HG03159 (cell line): ENCODE data around the gene FBXO24.
"Not testable (repeated sequence)": the region's sequence is repeated elsewhere in the genome, so short reads cannot be mapped to it uniquely, and the experiment has no call there.

Experiments
- ATAC-seq: cut with Tn5 transposase; IDR thresholded peaks from one replicate; pipeline ENCODE4 v1.9.1; 2021; ENCODE audit warnings: mild to moderate bottlenecking, moderate library complexity; ENCODE audit not compliant: unreplicated experiment

FBXO24 gene

DNA sequence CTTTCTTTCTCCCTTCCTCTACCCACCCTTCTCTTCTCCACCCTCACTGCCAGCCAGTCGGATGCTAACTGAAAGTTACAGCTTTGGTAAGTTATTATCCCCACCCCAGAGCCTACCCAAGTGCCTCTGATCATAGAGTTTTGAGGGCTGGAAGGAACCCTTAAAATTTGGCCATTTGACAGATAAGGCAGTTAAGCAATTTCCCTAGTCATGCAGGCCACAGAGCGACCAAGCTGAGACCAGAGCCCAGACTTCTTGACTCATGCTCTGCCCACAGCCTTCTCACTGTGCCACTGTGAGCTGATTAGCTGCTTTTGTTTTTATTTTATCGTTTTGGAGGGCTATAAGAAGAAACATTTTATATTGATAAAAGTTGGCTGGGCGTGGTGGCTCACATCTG lies 29.6 kb upstream of the FBXO24 start:
- ATAC-seq = no peak

DNA sequence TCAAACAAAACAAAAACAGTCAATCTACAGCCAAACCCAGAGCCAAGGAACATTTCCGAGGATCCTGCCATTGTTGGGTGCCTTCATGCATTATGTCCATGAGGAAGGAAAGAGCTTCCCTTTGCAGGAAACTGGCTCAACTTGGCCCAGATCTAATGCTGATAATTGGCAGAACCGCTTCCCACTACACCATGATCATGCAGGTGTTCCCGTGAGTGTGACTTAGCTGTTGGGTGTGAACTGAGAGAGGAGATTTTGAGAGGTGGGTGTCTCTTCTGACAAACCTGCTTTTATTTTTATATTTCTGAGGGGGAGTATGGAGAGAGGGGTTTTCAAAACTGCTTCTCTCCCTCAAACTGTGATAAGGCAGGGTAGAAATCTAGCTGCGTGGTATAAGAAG lies 27.0 kb upstream of the FBXO24 start:
- ATAC-seq = no peak

DNA sequence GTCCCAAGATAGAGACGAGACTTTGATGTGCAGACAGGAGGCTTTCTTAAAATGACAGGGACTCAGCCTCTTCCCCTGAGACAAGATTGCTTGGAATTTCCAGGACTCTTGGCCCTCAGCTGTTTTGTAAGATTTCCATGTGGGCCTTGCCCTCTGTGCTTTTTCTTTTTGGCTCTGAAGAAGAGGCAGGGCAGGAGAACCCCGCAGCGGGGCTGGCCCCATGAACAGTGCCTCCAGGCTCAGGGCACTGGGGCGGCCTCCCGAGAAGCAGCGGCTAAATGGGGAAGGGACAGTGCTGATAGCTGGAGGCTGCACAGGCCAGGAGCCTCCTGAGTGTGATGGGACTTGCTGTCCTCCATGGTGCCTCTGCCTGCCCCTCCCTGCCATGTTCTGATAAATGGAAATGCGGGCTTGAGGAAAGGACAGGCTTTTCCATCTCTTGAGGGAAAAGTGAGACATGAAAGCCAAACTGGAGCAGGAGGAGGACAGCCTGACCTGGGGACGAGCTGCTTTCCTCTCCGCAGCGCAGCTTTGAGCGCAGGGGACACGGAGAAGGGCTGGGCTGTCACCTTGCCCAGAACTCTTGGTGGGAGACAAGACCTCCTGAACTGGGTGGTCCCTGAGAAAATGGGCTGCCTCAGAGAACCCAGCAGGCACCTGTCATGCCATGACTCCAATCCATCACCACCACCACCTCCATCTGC lies 24.5 kb upstream of the FBXO24 start:
- no peak for ATAC-seq

DNA sequence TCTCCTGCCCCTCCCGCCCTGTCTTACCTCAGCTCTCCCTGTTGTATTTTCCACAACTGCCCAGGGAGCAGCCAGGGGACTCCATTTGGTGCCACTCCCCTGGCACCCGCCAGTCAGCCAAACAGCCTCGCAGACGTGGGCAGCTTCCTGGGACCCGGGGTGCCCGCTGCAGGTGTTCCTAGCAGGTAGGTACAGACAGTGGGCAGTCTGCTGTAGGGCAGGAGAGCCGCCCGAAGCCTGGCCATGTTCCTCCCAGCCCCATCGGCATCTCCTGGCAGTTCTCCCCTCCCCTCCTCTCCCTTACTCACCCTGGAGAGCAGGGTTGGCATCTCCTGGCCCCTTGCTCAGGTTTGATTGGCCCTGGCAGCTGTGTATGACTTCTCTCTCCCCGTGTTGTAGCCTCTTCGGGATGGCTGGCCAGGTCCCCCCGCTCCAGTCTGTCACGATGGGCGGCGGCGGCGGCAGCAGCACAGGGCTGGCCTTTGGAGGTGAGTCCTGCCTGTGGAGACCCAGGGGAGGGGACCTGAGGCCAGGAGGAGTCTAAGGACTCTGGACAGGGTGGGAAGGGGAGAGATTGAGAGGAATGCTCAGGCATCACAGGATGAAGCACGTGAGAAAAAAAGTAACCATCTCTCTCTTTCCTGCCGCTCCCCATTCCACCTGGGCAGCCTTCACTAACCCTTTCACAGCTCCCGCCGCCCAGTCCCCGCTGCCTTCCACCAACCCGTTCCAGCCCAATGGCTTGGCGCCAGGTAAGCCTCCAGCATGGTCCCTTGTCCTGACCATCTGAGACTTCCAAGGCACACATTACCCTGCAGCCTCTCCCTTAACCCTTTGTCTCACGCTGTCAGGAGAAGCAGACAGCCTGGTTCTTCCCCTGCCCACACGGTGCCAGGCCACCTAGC lies 23.7 kb upstream of the FBXO24 start:
- no peak for ATAC-seq

DNA sequence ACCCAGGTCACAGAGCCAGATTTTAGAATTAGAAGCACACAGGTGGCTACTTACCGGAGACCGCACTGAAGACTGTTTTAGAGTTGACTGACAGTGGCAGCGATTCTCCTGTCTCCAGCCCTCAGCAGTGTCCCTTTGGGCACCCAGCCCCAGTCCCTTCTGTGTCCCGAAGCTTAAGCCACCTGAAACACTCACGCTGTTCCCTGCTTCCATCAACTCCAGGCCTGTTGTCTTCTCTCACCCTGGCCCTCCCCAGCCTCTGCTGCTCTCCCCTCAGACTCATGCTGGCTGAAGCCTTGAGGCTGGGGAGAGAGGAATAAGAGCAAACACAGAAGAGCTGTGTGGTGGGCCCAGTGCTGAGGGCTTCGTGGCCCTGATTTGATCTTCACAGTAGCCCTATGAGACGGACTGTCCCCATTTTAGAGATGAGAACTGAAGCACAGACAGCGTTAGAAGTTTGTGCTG lies 23.0 kb upstream of the FBXO24 start:
- no peak for ATAC-seq

DNA sequence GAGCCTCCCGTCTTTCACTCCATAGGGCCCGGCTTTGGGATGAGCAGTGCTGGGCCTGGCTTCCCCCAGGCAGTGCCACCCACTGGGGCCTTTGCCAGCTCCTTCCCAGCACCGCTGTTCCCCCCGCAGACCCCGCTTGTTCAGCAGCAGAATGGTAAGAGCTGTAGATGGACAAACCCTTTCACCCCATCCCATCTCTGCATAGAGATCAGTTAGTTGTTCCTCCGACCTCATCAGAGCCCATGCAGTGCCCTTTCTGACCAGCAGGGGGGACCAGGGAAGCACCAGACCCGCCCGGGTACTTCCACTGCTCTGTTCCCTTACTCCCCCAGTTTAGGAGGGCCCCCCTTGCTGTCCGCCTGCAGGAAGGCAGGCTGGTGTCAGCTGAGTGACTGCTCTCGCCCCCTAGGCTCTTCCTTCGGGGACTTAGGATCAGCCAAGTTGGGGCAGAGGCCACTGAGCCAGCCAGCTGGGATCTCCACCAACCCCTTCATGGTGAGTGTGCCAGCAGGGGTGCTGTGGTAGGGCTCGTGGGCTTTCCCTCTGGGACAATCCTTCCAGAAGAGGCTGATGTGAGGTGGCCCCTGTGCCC lies 22.2 kb upstream of the FBXO24 start:
- no peak for ATAC-seq

DNA sequence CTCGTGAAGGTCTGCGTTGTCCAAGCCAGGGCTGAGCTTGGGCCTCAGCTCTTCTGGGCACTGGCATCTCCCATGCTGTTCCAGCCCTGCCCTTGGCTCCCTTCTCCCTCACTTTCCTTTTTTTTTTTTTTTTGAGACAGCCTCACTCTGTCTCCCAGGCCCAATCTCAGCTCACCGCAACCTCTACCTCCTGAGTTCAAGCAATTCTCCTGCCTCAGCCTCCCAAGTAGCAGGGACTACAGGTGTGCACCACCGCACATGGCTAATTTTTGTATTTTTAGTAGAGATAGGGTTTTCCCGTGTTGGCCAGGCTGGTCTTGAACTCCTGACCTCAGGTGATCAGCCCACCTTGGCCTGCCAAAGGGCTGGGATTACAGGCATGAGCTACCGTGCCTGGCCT lies 21.7 kb upstream of the FBXO24 start:
- not testable (repeated sequence) for ATAC-seq

DNA sequence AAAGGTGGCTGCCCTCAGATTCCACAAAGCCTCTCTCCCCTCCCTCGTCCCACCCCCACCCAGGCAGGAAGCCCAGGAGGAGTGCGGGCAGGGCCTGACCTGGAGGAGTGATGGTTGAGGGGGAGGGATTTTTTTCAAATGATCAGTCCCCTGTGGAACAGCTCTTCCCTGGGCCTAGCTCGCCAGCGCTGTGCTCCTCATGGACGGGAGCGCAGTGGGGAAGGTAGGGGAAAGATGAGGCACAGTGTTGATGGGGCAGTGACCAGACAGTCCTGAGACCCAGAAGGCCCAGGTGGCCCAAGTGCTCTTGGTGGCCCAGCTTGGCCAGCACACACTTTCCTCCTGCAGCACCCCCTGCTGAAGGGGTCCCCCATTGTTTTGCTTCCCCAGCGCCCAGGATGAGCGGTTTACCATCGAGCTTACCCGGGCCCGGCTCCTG lies 21.0 kb upstream of the FBXO24 start:
- no peak for ATAC-seq

DNA sequence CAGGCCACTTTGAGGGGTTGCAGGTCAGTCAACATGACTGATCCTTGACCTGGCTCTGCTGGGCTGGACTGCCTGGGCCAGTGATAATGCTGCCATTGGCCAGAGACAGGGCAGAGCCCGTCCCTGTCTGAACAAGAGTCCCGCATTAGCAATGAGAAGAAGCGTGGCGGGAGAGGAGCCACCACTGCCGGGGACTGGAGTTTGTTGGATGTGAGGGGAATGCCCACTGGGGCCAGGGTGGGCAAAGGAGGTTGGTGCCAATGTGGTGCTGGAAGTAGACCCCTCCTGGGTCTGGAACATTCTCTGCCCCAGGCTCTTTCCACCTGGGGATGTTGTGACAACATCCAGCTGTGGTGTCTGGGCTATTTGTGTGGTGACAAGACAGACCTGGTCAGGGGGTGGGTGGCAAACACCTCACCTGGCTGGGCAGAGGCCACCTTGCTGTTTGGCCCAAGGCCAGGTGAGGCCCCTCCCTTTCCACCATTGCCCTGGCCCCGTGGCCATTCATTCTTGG lies 20.1 kb upstream of the FBXO24 start:
- ATAC-seq = no peak

DNA sequence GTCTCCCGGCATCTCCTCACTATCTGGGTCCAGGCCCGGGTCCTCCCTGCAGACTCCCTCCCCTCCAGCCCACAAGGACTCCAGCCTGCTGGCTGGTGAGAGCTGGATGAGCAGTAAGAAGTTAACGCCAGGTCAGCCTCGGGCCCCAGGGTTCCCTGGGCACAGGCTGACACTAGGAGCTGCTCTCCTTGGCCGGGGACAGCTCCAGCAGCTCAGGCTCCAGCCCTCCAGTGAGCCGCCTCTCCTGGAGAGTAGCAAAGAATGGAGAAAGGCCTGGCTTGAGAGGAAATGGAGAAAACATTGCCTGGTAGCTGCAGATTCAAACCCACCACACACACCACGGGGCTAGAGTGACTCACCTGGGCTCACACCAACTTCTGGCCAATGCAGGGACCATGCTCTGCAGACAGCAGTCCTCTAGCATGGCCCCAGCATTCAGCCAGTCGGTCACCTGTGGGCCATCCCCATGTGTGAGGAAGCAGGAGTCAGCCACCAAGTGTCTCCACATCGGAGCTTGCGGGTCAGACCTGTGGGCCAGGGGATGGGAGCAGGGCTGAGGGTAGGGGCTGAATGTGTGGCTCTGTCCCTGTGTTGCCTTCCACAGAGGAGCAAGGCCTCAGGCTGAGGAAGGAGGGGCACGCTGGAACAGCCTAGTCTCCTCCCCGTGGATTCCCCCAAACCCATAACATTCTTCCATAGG lies 18.9 kb upstream of the FBXO24 start:
- no peak for ATAC-seq

DNA sequence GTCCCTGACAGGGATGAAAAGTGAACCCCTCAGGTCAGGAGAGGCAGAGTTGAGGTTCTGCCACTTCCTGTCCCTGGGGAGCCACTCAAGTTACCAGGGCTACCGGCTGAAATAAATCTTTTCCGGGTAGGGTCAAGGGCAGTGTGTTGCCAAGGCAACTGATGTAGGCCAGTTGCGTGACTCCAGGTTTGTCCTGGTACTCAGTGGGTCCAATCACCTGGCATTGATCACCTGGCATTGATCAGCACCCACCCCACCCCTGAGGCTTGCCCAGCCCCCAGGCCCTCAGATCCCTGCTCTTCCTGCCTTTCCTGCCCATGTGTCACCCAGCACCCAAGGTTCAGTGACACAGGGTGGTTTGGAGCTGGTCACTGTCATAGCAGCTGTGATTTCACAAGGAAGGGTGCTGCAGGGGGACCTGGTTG lies 18.4 kb upstream of the FBXO24 start:
- ATAC-seq = no peak

DNA sequence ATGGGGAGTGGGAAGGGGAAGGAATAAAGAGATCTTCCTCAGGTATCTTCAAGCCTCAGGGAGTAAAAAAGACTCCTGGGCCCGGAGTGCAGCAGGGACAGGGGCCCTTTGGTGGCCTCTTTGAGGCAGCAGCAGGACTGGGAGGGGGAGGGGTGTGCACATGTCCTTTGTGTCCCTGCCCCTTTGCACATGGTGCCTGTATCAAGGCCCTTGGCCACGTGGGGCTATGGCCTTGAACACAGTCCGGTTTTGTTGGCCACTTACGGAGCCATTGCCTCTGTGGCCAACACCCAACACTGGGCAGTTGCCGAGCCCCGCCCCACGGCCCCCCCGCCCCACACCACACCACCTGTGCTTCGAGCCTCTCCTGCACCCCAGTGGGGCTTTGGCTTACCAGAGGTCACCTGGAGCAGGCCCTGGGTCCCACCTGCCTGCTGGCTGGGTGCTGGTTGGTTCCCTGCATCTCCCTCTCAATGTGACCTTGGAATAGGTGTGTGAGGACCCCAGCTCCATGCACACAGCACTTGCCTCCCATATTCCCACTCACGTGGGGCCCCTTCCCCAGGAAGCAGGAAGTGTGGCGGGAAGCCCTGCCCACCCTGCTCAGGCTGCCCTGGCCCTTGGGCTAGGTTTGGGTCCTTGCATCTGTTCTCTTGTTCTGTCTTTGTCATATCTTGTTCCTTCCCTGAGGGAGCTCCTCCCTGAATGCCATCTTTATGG lies 17.8 kb upstream of the FBXO24 start:
- no peak for ATAC-seq

DNA sequence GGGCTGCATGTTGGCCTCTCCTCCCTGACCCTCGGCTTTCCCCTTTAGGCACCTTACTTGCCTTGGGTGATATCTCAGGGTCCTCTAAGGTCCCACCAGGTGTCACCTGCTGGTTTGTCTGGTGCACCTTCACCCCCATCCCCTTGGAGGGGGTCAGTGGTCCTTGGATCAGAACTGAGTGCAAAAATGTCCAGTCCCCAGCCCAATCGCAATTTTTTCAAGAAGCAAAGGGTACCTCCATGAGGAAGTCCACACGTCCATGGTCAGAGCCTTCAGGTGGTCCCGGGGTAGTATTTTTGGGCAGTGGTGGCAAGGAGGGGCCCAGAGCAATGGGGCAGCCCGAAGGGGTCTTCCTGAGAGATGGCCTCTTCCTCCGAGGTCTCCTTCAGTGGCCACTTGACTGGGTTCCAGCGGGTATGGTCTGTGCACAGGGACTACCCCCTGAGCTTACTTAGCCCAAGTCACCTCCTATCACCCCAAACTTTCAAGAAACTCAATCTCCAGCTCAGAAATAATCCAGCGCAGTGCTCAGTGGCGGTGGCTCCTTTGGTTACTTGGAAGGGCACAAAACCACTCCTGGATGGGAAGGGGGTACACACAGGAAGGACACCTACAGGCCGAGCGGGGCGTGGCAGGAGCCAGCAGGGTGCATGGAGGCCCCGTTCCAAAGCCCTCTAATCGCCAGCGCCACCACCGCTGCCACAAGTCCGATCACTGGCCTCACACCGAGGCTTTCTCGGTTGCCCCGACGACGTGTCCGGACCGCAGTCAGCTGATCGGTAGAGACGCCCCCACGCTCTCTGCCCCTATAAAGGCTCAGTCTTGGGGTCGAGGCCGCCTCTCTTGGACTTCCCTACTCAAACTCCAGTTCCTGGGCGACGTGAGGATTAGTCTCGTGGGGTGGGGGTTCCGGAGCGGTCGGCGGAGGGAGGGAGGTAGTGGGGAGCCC lies 17.0 kb upstream of the FBXO24 start:
- no peak for ATAC-seq

DNA sequence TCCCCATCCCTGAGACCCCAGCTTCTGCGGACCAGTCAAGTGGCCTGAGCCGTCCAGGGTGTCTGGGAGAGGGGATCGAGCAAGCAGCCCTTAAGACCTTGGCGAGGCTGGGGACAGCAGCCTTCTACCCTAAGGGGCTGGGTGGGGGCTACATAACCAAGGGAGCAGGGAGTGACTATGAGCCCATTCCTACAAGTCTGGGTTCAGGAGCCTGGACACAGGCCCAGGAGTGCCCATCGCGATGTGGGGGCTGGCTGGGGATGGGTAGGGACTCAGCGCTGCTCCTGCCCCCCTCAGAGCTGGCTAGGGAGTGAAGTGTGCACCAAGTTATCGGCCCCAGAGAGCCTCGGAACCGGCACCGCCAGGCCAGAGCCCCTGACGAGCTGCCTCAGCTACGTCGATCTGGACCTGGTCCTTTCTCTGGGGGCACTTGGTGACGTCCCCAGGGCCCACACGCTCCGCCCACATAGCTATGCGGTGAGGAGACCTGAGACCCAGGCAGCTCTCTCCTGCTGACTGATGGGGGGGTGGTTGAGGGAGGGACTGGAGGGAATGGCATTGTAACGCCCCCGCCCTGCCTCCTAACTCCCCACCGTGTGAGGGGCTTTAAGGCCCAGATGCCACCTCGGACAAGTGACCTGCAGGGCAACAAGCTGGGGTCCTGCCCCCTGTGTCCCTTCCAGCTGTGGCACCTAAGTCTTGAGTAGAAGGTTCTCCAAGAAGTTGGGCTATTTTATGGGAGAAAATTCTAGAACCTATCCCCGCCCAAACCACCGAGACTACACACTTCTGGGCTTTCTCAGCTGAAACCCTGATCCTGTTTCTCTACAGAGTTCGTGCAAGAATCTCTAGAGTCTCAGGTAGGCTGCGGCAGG lies 14.9 kb upstream of the FBXO24 start:
- no peak for ATAC-seq

DNA sequence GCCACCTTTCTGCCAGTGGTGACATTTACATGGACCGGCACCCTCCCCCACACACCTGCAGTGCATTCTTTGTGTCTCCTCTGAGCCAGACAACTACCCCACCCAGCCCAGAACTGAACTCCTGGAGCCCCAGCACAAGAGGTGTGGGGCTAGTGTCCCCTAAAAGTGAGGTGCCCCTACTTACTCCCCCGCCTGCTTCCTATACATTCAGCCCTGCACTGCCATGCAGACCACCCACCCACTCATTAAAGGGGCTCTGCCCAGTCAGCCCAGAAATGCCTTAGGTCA lies 14.4 kb upstream of the FBXO24 start:
- ATAC-seq = no peak

DNA sequence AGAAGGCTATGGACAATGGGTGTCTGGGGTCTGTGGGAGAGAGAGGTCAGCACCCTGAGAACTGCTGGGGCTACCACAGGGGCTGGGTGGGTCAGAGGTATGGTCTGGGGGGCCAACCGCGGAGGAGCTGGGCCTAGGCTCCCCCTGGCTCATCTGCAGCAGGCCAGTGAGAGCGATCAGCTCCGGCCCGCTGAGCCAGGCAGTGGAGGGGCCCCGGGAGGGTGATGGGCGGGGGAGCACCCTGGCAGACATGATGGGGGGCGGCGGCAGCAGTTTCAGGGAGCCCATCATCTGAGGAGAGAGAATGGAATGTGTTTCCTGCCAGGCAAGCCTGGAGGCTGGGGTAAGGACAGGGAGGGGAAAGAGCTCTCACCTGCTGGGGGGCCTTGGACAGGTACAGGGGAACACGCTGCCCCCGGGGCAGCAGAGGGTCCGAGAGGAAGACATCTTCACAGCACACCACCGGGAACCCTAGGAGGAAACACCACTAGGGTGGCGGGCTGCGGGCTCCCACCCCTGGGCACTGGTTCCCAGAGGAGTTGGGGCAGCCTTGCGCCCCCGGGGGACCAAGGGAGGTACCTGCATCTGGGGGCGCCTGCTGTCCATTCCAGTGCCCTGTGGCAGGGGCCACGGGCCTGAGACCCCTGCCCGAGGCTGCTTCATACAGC lies 13.7 kb upstream of the FBXO24 start:
- no peak for ATAC-seq

DNA sequence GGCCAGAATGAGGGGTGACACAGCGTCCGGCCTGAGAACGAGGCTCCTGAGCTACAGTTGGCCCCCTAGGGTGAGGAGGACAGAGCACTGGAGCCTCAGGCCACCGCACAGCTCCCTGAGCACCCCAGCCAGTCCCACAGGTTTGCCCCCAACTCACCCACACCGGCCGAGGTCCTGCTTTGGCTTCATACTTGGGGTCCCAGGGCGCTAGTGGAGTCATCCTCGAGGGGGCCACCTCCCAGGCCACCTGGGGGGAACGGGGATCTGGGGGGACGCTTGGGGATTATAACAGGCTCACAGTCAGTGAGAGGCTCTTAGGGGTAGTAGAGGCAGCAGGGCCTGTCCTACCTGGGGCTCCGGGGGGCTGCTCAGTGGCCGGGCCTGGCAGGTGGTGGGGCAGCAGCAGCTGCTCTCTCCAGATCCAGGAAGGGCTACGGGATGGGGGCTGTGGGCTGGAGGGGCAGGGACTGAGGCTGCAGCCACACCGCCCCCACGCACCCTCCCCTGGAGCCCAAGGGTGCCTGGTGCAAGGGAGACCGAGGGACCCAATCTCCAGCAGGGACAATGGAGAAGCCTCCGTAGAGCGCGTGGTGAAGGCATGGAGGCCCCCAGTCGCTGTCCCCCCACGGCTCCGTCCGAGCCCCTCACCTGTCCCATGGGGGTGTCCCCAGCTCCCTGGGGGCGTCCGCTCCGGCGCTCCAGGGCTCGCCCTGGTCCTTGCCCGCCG lies 13.0 kb upstream of the FBXO24 start:
- ATAC-seq = no peak
